T-helper 2 cell treated with Interferon-gamma antibody and Interleukin-4, amounts not matched to agents 100 ng/mL and 5 ng/mL, for 36 hours (primary cell): ENCODE data around the gene DOCK6. TPM values are rescaled to one million over a fixed set of nuclear protein-coding genes. Genes with fewer than 3 reads are reported as not detected.

Experiments used
- intact Hi-C: fragments of 100-400 bp; cut with micrococcal nuclease; formaldehyde crosslinking; loops from one replicate; pipeline ENCODE4 v1.15.1; 2023
- total RNA-seq: library from RNA; stranded (reverse); gene quantifications from 2 replicates; pipeline ENCODE4 v1.2.3, GENCODE V29; 2022

The DOCK6 gene
- total RNA-seq, 1 donor from 2014 or later, result 0.16 TPM

GRCh38 chr19:11248852-11249251 lies 13.5 kb downstream of the DOCK6 start:
- intact Hi-C loops, result no loop called here

- intact Hi-C loops, result no loop called here
These were observed 14.4 kb downstream of the DOCK6 start for GRCh38 chr19:11247934-11248333.

GRCh38 chr19:11247391-11247790 lies 14.9 kb downstream of the DOCK6 start:
- intact Hi-C loops, result no loop called here

GRCh38 chr19:11246941-11247340 lies 15.4 kb downstream of the DOCK6 start:
- intact Hi-C loops, result no loop called here

GRCh38 chr19:11244846-11245589 lies 17.3 kb downstream of the DOCK6 start:
- intact Hi-C loops, result no loop called here

GRCh38 chr19:11243798-11244169 lies 18.5 kb downstream of the DOCK6 start:
- intact Hi-C loops, result no loop called here

GRCh38 chr19:11242864-11243797 lies 19.2 kb downstream of the DOCK6 start:
- intact Hi-C loops, result no loop called here

GRCh38 chr19:11242025-11242424 lies 20.3 kb downstream of the DOCK6 start:
- intact Hi-C loops, result no loop called here

GRCh38 chr19:11240008-11240444 lies 22.3 kb downstream of the DOCK6 start:
- intact Hi-C loops, result no loop called here

- intact Hi-C loops, result no loop called here
These were observed 22.8 kb downstream of the DOCK6 start, which contains the start of gene ANGPTL8 for GRCh38 chr19:11239377-11240000. TSS of gene ANGPTL8 (plus strand) at chr19:11239619. CDS start at chr19:11239638, 19 bp downstream.

GRCh38 chr19:11238781-11239376 lies 23.4 kb downstream of the DOCK6 start:
- intact Hi-C loops, result no loop called here

- intact Hi-C loops, result no loop called here
These were observed 24.3 kb downstream of the DOCK6 start for GRCh38 chr19:11238041-11238440.

- intact Hi-C loops, result no loop called here
These were observed 25.0 kb downstream of the DOCK6 start for GRCh38 chr19:11237321-11237720.

- intact Hi-C loops, result no loop called here
These were observed 25.7 kb downstream of the DOCK6 start for GRCh38 chr19:11236324-11237301.

GRCh38 chr19:11234486-11235075 lies 27.7 kb downstream of the DOCK6 start:
- intact Hi-C loops, result no loop called here

- intact Hi-C loops, result no loop called here
These were observed 29.3 kb downstream of the DOCK6 start for GRCh38 chr19:11233073-11233472.

- intact Hi-C loops, result no loop called here
These were observed 29.8 kb downstream of the DOCK6 start for GRCh38 chr19:11232555-11232954.

- intact Hi-C loops, result no loop called here
These were observed 31.5 kb downstream of the DOCK6 start for GRCh38 chr19:11230621-11231386.
